Measurements from ENCODE around the gene TGM3. TPM values are rescaled to one million over a fixed set of nuclear protein-coding genes. Genes with fewer than 3 reads are reported as not detected.

TGM3 gene
- total RNA-seq, 1 donor from 2014 or later, result not detected

DNA sequence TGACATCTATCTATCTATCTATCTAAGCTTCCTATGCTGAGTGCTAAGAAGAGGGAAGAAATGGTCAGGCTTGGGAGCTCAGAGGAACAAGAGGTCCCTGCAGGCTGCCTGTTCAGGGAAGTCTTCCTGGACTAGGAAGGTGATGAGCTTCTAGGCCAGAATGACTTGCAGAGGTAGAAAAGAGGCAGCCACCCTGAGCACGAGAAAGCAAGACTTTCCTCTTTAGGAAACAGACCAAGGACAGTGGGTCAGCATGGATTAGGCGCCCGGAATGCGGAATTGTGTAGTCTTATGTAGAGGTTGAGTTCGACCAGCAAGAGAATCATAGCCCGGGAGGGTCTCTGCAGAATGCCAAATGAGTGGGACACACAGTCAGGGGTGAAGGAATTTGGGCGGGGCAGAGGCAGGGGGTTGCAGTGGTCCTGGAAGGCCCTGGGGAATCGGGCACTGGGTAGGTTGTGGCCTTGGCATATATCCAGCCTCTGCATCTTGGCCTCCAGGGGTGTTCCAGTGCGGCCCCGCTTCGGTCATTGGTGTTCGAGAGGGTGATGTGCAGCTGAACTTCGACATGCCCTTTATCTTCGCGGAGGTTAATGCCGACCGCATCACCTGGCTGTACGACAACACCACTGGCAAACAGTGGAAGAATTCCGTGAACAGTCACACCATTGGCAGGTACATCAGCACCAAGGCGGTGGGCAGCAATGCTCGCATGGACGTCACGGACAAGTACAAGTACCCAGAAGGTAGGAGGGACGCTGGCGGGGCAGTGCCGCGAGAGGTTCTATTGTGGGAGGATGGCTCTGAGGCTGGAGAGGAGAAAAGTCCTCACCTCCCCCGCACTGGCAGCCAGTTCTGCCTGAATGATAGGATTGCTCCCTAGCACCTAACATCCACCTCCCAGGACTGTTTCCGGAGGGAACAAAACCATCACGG lies 32.1 kb downstream of the TGM3 start:
- Mint-ChIP-seq H3K27ac (ENCODE audit: unreplicated experiment) (no peak overlapping the region), H3K9me3 (ENCODE audit: unreplicated experiment) (no peaks in the 10 kb centered on the region), H3K4me3 (ENCODE audit: unreplicated experiment) (no peak overlapping the region), H3K27me3 (ENCODE audit: unreplicated experiment) (peaks cover 9% of the 10 kb centered on the region), H3K36me3 (ENCODE audit: unreplicated experiment) (no peaks in the 10 kb centered on the region), H3K4me1 (ENCODE audit: unreplicated experiment) (no peaks in the 10 kb centered on the region)
- DNase-seq (ENCODE audit: extremely low spot score, unreplicated experiment), result no peak
- TF ChIP-seq, protein P1, sequence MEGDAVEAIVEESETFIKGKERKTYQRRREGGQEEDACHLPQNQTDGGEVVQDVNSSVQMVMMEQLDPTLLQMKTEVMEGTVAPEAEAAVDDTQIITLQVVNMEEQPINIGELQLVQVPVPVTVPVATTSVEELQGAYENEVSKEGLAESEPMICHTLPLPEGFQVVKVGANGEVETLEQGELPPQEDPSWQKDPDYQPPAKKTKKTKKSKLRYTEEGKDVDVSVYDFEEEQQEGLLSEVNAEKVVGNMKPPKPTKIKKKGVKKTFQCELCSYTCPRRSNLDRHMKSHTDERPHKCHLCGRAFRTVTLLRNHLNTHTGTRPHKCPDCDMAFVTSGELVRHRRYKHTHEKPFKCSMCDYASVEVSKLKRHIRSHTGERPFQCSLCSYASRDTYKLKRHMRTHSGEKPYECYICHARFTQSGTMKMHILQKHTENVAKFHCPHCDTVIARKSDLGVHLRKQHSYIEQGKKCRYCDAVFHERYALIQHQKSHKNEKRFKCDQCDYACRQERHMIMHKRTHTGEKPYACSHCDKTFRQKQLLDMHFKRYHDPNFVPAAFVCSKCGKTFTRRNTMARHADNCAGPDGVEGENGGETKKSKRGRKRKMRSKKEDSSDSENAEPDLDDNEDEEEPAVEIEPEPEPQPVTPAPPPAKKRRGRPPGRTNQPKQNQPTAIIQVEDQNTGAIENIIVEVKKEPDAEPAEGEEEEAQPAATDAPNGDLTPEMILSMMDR (IDR thresholded peaks at IDR 0.05), result no peak

DNA sequence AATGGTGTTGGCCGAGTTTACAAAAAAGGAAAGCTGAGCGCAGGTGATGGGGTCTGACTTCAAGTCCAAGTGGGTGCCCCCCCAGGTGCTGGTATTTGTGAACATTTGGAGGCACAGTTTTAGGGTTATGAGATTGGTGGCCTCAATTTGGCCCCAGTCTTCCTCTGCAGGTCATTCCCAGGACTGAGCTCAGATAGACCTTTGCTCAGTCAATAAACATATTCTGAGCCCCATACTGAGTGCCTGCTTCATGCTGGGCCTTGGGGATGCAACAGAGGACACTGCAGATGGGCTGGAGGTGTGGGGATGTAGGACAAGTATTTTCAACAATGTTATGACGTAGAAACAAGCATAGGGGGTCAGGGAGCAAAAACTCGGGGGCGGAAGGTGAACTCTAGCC lies 33.5 kb downstream of the TGM3 start:
- TF ChIP-seq, protein P1 (IDR thresholded peaks at IDR 0.05), result no peak
- Mint-ChIP-seq H3K27me3 (ENCODE audit: unreplicated experiment) (no peaks in the 10 kb centered on the region), H3K9me3 (ENCODE audit: unreplicated experiment) (no peaks in the 10 kb centered on the region), H3K4me1 (ENCODE audit: unreplicated experiment) (no peaks in the 10 kb centered on the region), H3K4me3 (ENCODE audit: unreplicated experiment) (no peak overlapping the region), H3K36me3 (ENCODE audit: unreplicated experiment) (no peaks in the 10 kb centered on the region), H3K27ac (ENCODE audit: unreplicated experiment) (no peak overlapping the region)
- no peak for DNase-seq (ENCODE audit: extremely low spot score, unreplicated experiment)

DNA sequence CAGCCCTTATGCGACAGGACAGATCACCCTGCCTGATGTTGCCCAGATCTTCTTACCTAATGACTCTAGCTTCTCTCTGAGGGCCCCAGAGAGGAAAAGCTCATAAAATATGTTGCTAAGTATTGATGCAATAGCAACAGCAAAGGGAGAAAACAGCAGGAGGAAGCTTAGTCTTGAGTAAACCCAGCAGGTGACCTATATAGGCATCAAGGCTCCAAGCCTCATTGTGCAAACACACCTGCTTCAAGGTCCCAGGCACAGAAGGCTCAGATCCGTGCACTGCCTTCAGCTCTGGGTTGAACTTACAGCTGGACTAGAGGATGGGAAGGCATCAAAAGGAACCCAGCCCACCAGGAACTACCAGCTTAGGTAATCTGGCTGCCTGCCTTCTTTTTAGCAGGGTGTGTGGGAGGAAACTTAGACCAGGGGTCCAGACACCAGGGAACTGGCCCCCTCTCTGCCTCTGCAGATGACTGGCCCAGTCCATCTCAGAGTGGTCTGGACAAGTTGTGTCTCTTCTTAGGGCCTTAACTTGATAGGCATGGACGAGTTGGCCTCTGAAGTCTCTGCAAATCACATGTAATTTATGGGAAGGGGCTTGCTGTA lies 34.4 kb downstream of the TGM3 start:
- Mint-ChIP-seq H3K27ac (ENCODE audit: unreplicated experiment) (no peak overlapping the region), H3K36me3 (ENCODE audit: unreplicated experiment) (no peaks in the 10 kb centered on the region), H3K4me3 (ENCODE audit: unreplicated experiment) (no peak overlapping the region), H3K9me3 (ENCODE audit: unreplicated experiment) (no peaks in the 10 kb centered on the region), H3K27me3 (ENCODE audit: unreplicated experiment) (no peaks in the 10 kb centered on the region), H3K4me1 (ENCODE audit: unreplicated experiment) (no peaks in the 10 kb centered on the region)
- DNase-seq (ENCODE audit: extremely low spot score, unreplicated experiment), result peak; percentile 59
- TF ChIP-seq, protein P1 (IDR thresholded peaks at IDR 0.05), result no peak

DNA sequence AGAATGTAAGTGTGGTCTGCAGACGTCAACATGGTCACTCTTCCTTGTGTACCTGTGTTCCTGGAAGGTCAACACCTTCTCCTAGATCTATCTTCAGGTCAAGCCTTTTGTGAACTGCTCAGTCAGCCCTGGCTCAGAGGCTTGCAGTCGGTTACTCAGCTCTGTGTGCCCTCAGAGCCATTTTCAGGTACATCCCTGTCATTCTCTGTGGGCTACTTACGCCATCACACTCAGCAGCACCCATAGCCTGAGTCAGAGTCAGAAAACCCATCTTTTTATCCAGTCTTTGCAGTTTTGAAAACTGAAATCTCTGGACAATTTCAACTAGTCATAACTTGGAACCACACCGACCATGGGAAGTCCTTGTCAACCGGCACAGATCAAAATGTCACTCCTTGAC lies 35.3 kb downstream of the TGM3 start:
- TF ChIP-seq, protein P1 (IDR thresholded peaks at IDR 0.05), result no peak
- DNase-seq (ENCODE audit: extremely low spot score, unreplicated experiment), result peak; percentile 70
- Mint-ChIP-seq H3K9me3 (ENCODE audit: unreplicated experiment) (no peaks in the 10 kb centered on the region), H3K36me3 (ENCODE audit: unreplicated experiment) (no peaks in the 10 kb centered on the region), H3K4me1 (ENCODE audit: unreplicated experiment) (no peaks in the 10 kb centered on the region), H3K27ac (ENCODE audit: unreplicated experiment) (no peak overlapping the region), H3K4me3 (ENCODE audit: unreplicated experiment) (no peak overlapping the region), H3K27me3 (ENCODE audit: unreplicated experiment) (no peaks in the 10 kb centered on the region)

DNA sequence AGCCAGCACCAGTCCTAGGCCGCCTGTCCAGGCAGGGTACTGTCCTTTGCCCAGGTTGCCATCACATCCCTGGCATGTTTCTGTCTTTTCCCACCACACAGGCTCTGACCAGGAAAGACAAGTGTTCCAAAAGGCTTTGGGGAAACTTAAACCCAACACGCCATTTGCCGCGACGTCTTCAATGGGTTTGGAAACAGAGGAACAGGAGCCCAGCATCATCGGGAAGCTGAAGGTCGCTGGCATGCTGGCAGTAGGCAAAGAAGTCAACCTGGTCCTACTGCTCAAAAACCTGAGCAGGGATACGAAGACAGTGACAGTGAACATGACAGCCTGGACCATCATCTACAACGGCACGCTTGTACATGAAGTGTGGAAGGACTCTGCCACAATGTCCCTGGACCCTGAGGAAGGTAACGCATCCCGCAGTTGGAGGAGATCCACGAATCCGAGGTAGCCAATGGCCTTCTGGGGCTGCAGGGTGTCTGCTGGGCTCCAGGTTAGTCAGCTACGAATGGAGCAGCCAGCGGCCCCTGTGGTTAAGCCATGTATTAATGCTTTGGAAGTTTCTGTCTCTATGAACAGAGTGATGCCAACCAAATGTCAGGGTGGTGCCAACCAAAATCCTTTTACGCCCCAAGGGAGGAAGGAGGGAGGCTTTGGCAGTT lies 36.2 kb downstream of the TGM3 start:
- peak; percentile 80 for DNase-seq (ENCODE audit: extremely low spot score, unreplicated experiment)
- Mint-ChIP-seq H3K36me3 (ENCODE audit: unreplicated experiment) (no peaks in the 10 kb centered on the region), H3K27me3 (ENCODE audit: unreplicated experiment) (no peaks in the 10 kb centered on the region), H3K4me1 (ENCODE audit: unreplicated experiment) (no peaks in the 10 kb centered on the region), H3K9me3 (ENCODE audit: unreplicated experiment) (no peaks in the 10 kb centered on the region), H3K4me3 (ENCODE audit: unreplicated experiment) (no peak overlapping the region), H3K27ac (ENCODE audit: unreplicated experiment) (no peak overlapping the region)
- TF ChIP-seq, protein P1 (IDR thresholded peaks at IDR 0.05), result no peak
